H1 (cell line): ENCODE results near the gene ZNF654. TPM values are rescaled to one million over a fixed set of nuclear protein-coding genes. Genes with fewer than 3 reads are reported as not detected.
A peak's percentile ranks its signal among the peaks of the same experiment; 100 is the strongest.

Experiments used
- CTCF ChIA-PET: fragments of 300-600 bp; sonication (Branson Sonifier 250); formaldehyde crosslinking; loops from one replicate; lab custom pipeline; 2021; ENCODE audit not compliant: partially characterized antibody; lab: Charles Lee
- POLR2A ChIA-PET: fragments of 300-600 bp; sonication (Branson Sonifier 250); formaldehyde crosslinking; loops from one replicate; lab custom pipeline; 2021; ENCODE audit warnings: inconsistent platforms; ENCODE audit not compliant: partially characterized antibody; lab: Charles Lee
- DNase-seq, 2 experiments: peaks; one replicate each; pipeline versions ENCODE4 v3.0.0 to v3.0.0-alpha.2; 2010 to 2022; ENCODE audit warnings: low spot score in 2 of 2, low read depth in 1 of 2, mixed read lengths in 1 of 2
- FAIRE-seq: peaks from 2 replicates; lab custom pipeline; 2011; peaks lifted over from hg19 to GRCh38; lab: Jason Lieb, UNC
- H2AFZ ChIP-seq: 2 replicates; pipeline ENCODE4 v1.8.1; 2012; ENCODE audit warnings: low read length, inconsistent platforms
- H2AK5ac ChIP-seq: 2 replicates; pipeline ENCODE4 v1.6.1; 2013; ENCODE audit warnings: low read depth, low read length
- H2BK120ac ChIP-seq: replicated peaks from 2 replicates; pipeline ENCODE3; 2013; ENCODE audit warnings: low read depth, low read length, inconsistent platforms
- H2BK12ac ChIP-seq: 2 replicates; pipeline ENCODE4 v1.6.1; 2013; ENCODE audit warnings: low read depth, low read length
- H2BK15ac ChIP-seq: 2 replicates; pipeline ENCODE4 v1.6.1; 2013; ENCODE audit warnings: low read length
- H2BK20ac ChIP-seq: 2 replicates; pipeline ENCODE4 v1.6.1; 2013; ENCODE audit warnings: low read length
- H2BK5ac ChIP-seq: 2 replicates; pipeline ENCODE4 v1.6.1; 2013; ENCODE audit warnings: low read depth, low read length
- H3K14ac ChIP-seq: 2 replicates; pipeline ENCODE4 v1.6.1; 2013; ENCODE audit warnings: inconsistent platforms; ENCODE audit not compliant: insufficient read length
- H3K18ac ChIP-seq: 2 replicates; pipeline ENCODE4 v1.6.1; 2013; ENCODE audit warnings: low read length; ENCODE audit errors: extremely low read depth
- H3K23ac ChIP-seq: 2 replicates; pipeline ENCODE4 v1.6.1; 2013; ENCODE audit warnings: inconsistent platforms; ENCODE audit not compliant: insufficient read length
- H3K23me2 ChIP-seq: 2 replicates; pipeline ENCODE4 v1.6.1; 2013; ENCODE audit warnings: low read depth, low read length
- H3K27ac ChIP-seq: 2 replicates; pipeline ENCODE4 v1.6.1; 2011; ENCODE audit warnings: low read depth, low read length, inconsistent platforms
- H3K27me3 ChIP-seq, 4 experiments: replicated peaks in 1 of 4; 1 replicate in 1 of 4; 2 replicates in 3 of 4; pipeline versions ENCODE4 v1.6.1 to v1.8.1; 2011 to 2013; ENCODE audit warnings: low read length in 3 of 4, mild to moderate bottlenecking in 3 of 4, inconsistent platforms in 2 of 4, mixed read lengths in 2 of 4, moderate library complexity in 1 of 4; ENCODE audit not compliant: control insufficient read depth in 3 of 4, insufficient read depth in 3 of 4; ENCODE audit errors: extremely low read depth in 1 of 4
- H3K36me3 ChIP-seq, 4 experiments: 2 replicates each; pipeline versions ENCODE4 v1.6.1 to v1.8.1; 2011 to 2013; ENCODE audit warnings: mild to moderate bottlenecking in 4 of 4, low read length in 3 of 4, moderate library complexity in 2 of 4, control low read depth in 1 of 4, inconsistent platforms in 1 of 4; ENCODE audit not compliant: insufficient read depth in 4 of 4, control insufficient read depth in 2 of 4
- H3K4ac ChIP-seq: replicated peaks from 2 replicates; pipeline ENCODE3; 2013; ENCODE audit warnings: low read length, low read depth, mixed read lengths, inconsistent platforms; ENCODE audit not compliant: insufficient read length
- H3K4me1 ChIP-seq, 4 experiments: replicated peaks in 1 of 4; 1 replicate in 1 of 4; 2 replicates in 3 of 4; pipeline versions ENCODE4 v1.6.1 to v1.8.1; 2011 to 2013; ENCODE audit warnings: low read length in 3 of 4, inconsistent platforms in 2 of 4, mixed read lengths in 1 of 4; ENCODE audit not compliant: insufficient read depth in 4 of 4, control insufficient read depth in 3 of 4
- H3K4me2 ChIP-seq, 2 experiments: 2 replicates each; pipeline versions ENCODE4 v1.6.1 to v1.8.1; 2011 to 2013; ENCODE audit warnings: low read depth in 2 of 2, low read length in 2 of 2, control low read depth in 1 of 2, inconsistent platforms in 1 of 2, mild to moderate bottlenecking in 1 of 2; ENCODE audit not compliant: insufficient read depth in 1 of 2
- H3K4me3 ChIP-seq, 4 experiments: fragments of 200-600, 300-600 bp in 1 of 4; sonication (generic), shearing (Covaris generic), sonication (Bioruptor Twin) in 1 of 4; 2 replicates each; pipeline versions ENCODE4 v1.5.1 to v1.8.1; 2011 to 2016; ENCODE audit warnings: low read length in 4 of 4, low read depth in 3 of 4, control low read depth in 2 of 4, inconsistent platforms in 2 of 4, mild to moderate bottlenecking in 2 of 4, mixed read lengths in 1 of 4, moderate library complexity in 1 of 4; ENCODE audit not compliant: insufficient read depth in 2 of 4; ENCODE audit errors: extremely low read depth in 1 of 4
- H3K56ac ChIP-seq: replicated peaks from 2 replicates; pipeline ENCODE3; 2013; ENCODE audit warnings: low read depth, mild to moderate bottlenecking, mixed read lengths, low read length, inconsistent platforms; ENCODE audit not compliant: insufficient read length
- H3K79me1 ChIP-seq: 2 replicates; pipeline ENCODE4 v1.6.1; 2013; ENCODE audit warnings: low read depth, low read length, control low read depth
- H3K79me2 ChIP-seq, 2 experiments: 2 replicates each; pipeline versions ENCODE4 v1.6.1 to v1.8.1; 2012 to 2013; ENCODE audit warnings: low read length in 2 of 2, mild to moderate bottlenecking in 2 of 2, inconsistent platforms in 1 of 2; ENCODE audit not compliant: insufficient read depth in 2 of 2, control insufficient read depth in 1 of 2
- H3K9ac ChIP-seq, 4 experiments: replicated peaks in 1 of 4; 1 replicate in 1 of 4; 2 replicates in 3 of 4; pipeline versions ENCODE4 v1.6.1 to v1.8.1; 2011 to 2013; ENCODE audit warnings: low read depth in 3 of 4, low read length in 3 of 4, control low read depth in 2 of 4, mild to moderate bottlenecking in 2 of 4, moderate library complexity in 2 of 4, inconsistent platforms in 1 of 4; ENCODE audit errors: extremely low read depth in 1 of 4
- H3K9me3 ChIP-seq, 2 experiments: 2 replicates each; pipeline versions ENCODE4 v1.6.1 to v1.8.1; 2012 to 2013; ENCODE audit warnings: mild to moderate bottlenecking in 2 of 2, moderate library complexity in 2 of 2, control low read depth in 1 of 2, inconsistent platforms in 1 of 2, low read depth in 1 of 2, low read length in 1 of 2, mixed read lengths in 1 of 2; ENCODE audit not compliant: insufficient read depth in 2 of 2
- H4K20me1 ChIP-seq, 2 experiments: replicated peaks in 1 of 2; 2 replicates each; pipeline versions ENCODE3 to v1.8.1; 2011 to 2013; ENCODE audit warnings: inconsistent platforms in 2 of 2, low read length in 2 of 2, mild to moderate bottlenecking in 1 of 2; ENCODE audit not compliant: insufficient read depth in 2 of 2, control insufficient read depth in 1 of 2
- H4K5ac ChIP-seq: 2 replicates; pipeline ENCODE4 v1.6.1; 2013; ENCODE audit warnings: low read length, low read depth, mixed read lengths, inconsistent platforms; ENCODE audit not compliant: insufficient read length
- H4K8ac ChIP-seq: 2 replicates; pipeline ENCODE4 v1.8.0; 2013; ENCODE audit warnings: mild to moderate bottlenecking, moderate library complexity, low read length, inconsistent platforms; ENCODE audit not compliant: insufficient read depth; ENCODE audit errors: extremely low read depth
- H4K91ac ChIP-seq: replicated peaks from 2 replicates; pipeline ENCODE3; 2013; ENCODE audit warnings: low read length, mixed read lengths, inconsistent platforms; ENCODE audit not compliant: insufficient read length
- FOSL1 ChIP-seq: IDR thresholded peaks from 2 replicates; pipeline ENCODE4 v1.6.1; 2011; ENCODE audit warnings: mild to moderate bottlenecking, low read depth, low read length, moderate library complexity; ENCODE audit not compliant: insufficient read depth
- SRF ChIP-seq: IDR thresholded peaks from 2 replicates; pipeline ENCODE4 v1.6.1; 2011; ENCODE audit warnings: mild to moderate bottlenecking, low read depth, low read length, moderate library complexity
- WGBS, 2 experiments: shearing (Covaris generic) in 1 of 2; methylation state at CpG; one replicate each; pipeline versions ENCODE4 v1.1.6 to v1.1.7; 2013 to 2015; ENCODE audit warnings: low lambda C conversion rate in 2 of 2, mixed read lengths in 2 of 2, inconsistent platforms in 1 of 2, low coverage in 1 of 2, missing lambda C conversion rate in 1 of 2; ENCODE audit not compliant: insufficient replicate concordance in 2 of 2, insufficient coverage in 1 of 2, insufficient read length in 1 of 2; ENCODE audit errors: extremely low coverage in 1 of 2, missing lambda C conversion rate in 1 of 2; 5-methylcytosine and 5-hydroxymethylcytosine counted together
- polyA plus RNA-seq, 7 experiments: library from polyadenylated mRNA; depleted of rRNA in 3 of 7; stranded (reverse) in 5 of 7; unstranded in 2 of 7; fragments of >200 nt in 5 of 7; fragments of 200-250 nt in 2 of 7; gene quantifications; 1 replicate in 5 of 7; 2 replicates in 1 of 7; 4 replicates in 1 of 7; pipeline versions ENCODE4 v1.2.1 to v1.2.3, GENCODE V29; 2011 to 2013; ENCODE audit warnings: missing spikeins in 2 of 7, mixed read lengths in 2 of 7
- total RNA-seq: library from RNA; stranded (reverse); fragmentation: NEBNext Ultra II Directional; extraction: Animal tissue kit (Norgen Biotek cat#: 25700); gene quantifications from 2 replicates; pipeline ENCODE4 v1.2.1, GENCODE V29; 2021

Gene ZNF654
- total and polyA plus RNA-seq, 2 of the 8 experiments (the other 6 are each of a cell fraction or from before 2014, with no cell fraction given) = 0.47 to 5.3 TPM

DNA sequence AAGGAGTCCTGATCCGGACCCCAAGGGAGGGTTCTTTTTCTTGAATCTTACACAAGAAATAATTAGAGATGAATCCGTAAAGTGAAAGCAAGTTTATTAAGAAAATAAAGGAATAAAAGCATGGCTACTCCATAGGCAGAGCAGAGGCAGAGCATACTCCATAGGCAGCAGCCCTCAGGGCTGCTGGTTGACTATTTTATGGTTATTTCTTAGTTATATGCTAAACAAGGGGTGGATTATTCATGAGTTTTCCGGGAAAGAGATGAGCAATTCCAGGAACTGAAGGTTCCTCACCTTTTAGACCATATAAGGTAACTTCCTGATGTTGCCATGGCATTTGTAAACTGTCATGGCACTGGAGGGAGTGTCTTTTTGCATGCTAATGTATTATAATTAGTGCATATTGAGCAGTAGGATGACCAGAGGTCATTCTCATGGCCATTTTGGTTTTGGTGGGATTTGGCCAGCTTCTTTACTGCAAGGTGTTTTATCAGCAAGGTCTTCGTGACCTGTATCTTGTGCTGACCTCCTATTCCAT lies 132.9 kb downstream of the ZNF654 start:
- Histone ChIP-seq H3K4me3 (no peak overlapping the region), H4K20me1 (no peaks in the 10 kb centered on the region), H3K56ac (no peak overlapping the region), H3K14ac (no peak overlapping the region), H3K23ac (no peak overlapping the region), H3K4me1 (no peaks in the 10 kb centered on the region), H3K79me2 (no peaks in the 10 kb centered on the region), H3K36me3 (no peaks in the 10 kb centered on the region), H2AFZ (no peak overlapping the region), H2BK15ac (no peak overlapping the region), H3K23me2 (no peaks in the 10 kb centered on the region), H2AK5ac (no peak overlapping the region), H3K18ac (no peak overlapping the region), H3K4me2 (peak overlapping the region in 1 of 2 experiments; percentile 8; a peak in 2 of 4 replicates), H2BK5ac (no peak overlapping the region), H4K5ac (no peak overlapping the region), H3K79me1 (no peaks in the 10 kb centered on the region), H3K4ac (no peak overlapping the region), H2BK12ac (no peak overlapping the region), H3K9me3 (peaks cover 0 to 2% of the 10 kb centered on the region in 2 experiments; a peak in 1 of 4 replicates), H2BK20ac (no peak overlapping the region), H4K91ac (no peak overlapping the region), H3K9ac (no peak overlapping the region), H2BK120ac (no peak overlapping the region), H3K27me3 (no peaks in the 10 kb centered on the region), H3K27ac (peak overlapping the region; percentile 75; the same call in 1 of the 2 replicates), H4K8ac (no peak overlapping the region)
- FAIRE-seq = no peak
- ChIA-PET CTCF (no interaction called here), POLR2A (no interaction called here)
- 66% methylated on average over 4 of the region's 4 CpGs; no CpG with 5 or more reads in 1 of the 2 experiments for WGBS, 2 experiments
- DNase-seq = no peak
- TF ChIP-seq FOSL1 (no peak), SRF (peak; percentile 86)
